Measurements from ENCODE around the gene GALNT8.

GALNT8 gene

GRCh38 chr12:4719821-4720636, at the start of gene GALNT8:
Gene GALNT8, plus strand, starts transcription at chr12:4720400. Its CDS starts 278 bp downstream, at chr12:4720678.
- no peak for TF ChIP-seq CTCF (IDR thresholded peaks at IDR 0.05; ENCODE audit: extremely low read depth, missing control alignments)
- DNase-seq (ENCODE audit: low spot score), result no peak

- TF ChIP-seq CTCF (IDR thresholded peaks at IDR 0.05; ENCODE audit: extremely low read depth, missing control alignments), result no peak
- no peak for DNase-seq (ENCODE audit: low spot score)
These were observed 40.5 kb upstream of the GALNT8 start for GRCh38 chr12:4679711-4680110.

GRCh38 chr12:4681732-4682131, 38.5 kb upstream of the GALNT8 start:
- no peak for DNase-seq (ENCODE audit: low spot score)
- TF ChIP-seq CTCF (IDR thresholded peaks at IDR 0.05; ENCODE audit: extremely low read depth, missing control alignments), result no peak

GRCh38 chr12:4685317-4685716, 34.9 kb upstream of the GALNT8 start:
- DNase-seq (ENCODE audit: low spot score), result no peak
- no peak for TF ChIP-seq CTCF (IDR thresholded peaks at IDR 0.05; ENCODE audit: extremely low read depth, missing control alignments)

- TF ChIP-seq CTCF (IDR thresholded peaks at IDR 0.05; ENCODE audit: extremely low read depth, missing control alignments), result no peak
- no peak for DNase-seq (ENCODE audit: low spot score)
These were observed 29.4 kb upstream of the GALNT8 start for GRCh38 chr12:4690760-4691159.

- no peak for DNase-seq (ENCODE audit: low spot score)
- TF ChIP-seq CTCF (IDR thresholded peaks at IDR 0.05; ENCODE audit: extremely low read depth, missing control alignments), result no peak
These were observed 19.6 kb upstream of the GALNT8 start for GRCh38 chr12:4700621-4701026.

GRCh38 chr12:4701395-4702190, 18.6 kb upstream of the GALNT8 start:
- no peak for DNase-seq (ENCODE audit: low spot score)
- no peak for TF ChIP-seq CTCF (IDR thresholded peaks at IDR 0.05; ENCODE audit: extremely low read depth, missing control alignments)
